OCI-M1 (cell line): ENCODE data around the gene DNMT1.

Source experiments
- DNase-seq: peaks from one replicate; lab custom pipeline; 2025; lab: John Stamatoyannopoulos, UW

Gene DNMT1

DNA sequence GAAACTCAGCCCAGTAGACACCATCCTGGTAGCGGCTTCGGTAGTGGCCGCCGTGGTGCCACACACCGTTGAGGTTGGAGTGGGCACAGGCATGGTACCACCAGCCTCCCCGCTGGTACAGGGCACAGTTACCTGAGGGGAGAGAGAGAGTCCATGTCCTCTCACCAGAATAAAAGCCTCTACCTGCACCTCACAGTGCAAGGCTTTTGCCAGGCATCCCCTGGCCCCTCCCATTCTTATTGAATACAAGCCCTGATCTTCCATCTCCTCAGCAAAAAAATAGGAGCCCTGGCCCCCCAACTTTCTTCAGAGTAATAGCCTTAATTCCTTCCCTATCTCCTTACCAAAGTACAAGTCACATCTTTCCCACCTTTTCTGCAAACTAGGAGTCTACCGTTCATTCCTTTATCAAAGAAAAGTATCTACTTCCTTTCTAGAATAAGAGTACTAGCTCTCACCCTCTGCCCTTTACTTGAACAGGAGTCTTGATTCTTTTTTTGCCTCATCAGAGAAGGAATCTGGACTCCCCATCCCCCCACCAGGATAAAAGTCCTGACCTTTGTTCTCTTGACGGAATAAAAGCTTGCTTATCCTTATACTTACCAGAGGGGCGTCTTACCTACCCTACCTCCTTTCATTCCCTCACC is 102.0 kb downstream of the DNMT1 start:
- DNase-seq: no peak

DNA sequence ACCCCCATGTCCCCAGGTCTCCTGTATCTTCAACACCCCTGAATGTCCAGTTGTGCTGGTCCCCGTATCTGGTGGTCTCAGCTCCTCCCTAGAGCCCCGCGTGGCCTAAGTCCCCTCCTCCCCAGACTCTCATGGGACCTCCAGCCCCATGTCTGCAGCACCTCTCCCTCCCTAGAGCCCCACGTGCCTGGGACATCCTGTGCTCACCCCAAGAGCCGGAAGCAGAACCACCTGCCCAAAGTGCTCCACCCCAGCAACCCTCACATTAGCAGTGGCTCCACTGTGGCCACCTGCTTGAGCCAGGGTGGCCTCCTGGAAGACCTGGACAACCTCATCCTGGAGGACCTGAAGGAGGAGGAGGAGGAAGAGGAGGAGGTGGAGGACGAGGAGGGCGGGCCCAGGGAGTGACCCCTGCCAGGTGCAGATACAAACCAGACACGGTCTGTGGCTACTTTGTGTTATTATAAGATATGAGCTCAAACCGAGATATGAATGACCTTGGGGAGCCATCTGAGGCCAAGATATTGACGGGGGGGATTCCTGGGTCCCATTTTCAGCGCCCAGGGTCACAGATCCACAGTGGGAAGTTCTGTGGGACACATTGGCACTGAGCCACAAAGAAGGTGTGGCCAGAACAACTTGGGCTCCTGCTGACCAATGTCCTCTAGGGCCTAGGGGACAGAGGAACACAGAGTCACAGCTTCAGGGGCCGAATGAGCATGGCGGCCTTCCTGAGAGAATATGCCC is 102.7 kb downstream of the DNMT1 start:
- DNase-seq: no peak

DNA sequence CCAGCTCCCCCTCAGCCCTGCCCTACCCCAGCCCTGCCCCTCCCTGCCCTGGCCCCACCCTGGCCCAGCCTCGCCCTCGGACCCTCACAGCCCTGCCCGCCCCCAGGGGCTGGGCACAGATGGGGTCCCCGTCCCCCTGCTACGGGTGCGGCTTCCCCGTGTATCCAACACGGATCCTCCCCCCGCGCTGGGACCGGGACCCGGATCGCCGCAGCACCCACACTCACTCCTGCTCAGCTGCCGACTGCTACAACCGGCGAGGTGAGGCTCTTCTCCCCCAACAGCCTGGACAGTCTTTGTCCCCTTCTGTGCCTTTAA is 103.4 kb downstream of the DNMT1 start:
- no peak for DNase-seq

DNA sequence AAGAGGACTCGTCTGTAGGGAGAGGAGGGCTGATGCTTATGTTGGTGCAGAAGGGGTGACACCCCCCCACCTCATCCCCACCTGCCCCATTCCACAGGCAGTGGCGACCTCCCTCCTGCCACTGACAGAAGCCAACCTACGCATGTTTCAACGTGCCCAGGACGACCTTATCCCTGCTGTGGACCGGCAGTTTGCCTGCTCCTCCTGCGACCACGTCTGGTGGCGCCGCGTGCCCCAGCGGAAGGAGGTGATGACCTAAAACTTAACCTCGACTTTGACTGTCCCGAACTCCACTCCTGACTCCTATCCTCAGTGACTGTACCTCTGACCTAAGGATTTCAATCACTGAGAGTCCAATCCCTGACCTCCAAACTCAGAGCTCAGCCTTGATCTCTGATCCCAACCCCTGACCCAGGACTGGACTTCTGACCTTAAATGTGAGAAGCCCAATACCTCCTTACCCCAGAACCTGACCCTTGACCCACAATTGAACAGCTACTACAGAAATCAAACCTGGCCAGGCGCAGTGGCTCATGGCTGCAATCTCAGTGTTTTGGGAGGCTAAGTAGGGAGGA is 104.9 kb downstream of the DNMT1 start:
- DNase-seq: no peak

DNA sequence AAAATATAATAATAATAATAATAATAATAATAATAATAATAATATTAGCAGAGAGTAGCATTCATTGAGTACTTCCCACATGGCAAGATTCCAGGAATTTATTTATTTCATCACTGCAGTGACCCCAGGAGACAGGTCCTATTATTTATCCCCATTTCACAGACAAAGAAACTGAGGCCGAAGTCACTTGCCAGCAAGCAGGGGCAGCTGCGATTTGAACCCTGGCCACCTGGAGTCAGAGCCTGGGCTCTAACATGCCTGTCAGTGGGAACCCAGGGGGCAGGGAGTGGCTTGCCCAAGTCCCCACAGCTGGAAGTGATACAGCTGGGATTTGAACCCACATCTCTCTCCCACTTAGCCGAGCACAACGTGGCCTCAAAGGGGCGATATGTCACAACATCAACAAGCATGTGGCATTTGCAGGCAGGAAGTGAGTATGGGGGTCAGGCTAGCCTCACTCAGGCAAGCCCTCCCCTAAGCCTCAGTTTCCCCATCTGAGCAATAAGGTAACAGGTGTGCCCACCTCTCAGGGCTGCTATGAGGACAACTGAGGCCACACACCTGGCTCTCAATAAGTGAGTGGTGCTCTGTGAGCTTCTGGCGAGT is 105.7 kb downstream of the DNMT1 start:
- no peak for DNase-seq

DNA sequence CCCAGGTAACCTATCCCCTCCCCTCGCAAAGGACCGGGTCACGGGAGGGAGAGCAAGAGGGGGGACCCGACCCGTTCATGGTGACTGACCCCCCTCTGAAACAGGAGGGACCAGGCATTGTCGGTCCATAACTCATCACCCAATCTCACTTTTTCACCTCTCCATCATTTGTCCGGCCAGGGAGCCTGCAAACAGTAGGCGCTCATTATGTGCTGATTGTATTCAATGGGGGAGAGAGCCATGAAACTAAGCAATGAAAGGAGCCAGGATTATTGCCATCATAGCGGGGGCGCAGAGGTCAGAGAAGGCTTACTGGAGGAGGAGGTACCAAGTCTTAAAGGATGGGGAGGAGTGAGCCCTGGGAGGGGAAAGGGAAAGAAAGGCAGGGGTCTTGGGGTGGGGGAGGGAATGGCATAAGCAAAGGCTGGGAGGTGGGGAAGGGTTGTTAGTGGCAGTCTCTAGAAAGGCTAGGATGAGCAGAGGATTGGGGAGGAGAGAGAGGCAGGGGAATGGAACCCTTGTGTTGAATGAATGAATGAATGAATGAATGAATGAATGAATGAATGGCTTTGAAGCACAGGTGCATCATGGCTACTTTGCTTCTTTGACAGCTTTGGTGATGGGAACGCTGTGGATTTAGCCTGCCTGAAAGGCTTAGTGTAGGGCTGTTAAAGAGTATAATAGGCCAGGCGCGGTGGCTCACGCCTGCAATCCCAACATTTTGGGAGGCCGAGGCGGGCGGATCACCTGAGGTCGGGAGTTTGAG is 107.3 kb downstream of the DNMT1 start:
- DNase-seq: no peak

DNA sequence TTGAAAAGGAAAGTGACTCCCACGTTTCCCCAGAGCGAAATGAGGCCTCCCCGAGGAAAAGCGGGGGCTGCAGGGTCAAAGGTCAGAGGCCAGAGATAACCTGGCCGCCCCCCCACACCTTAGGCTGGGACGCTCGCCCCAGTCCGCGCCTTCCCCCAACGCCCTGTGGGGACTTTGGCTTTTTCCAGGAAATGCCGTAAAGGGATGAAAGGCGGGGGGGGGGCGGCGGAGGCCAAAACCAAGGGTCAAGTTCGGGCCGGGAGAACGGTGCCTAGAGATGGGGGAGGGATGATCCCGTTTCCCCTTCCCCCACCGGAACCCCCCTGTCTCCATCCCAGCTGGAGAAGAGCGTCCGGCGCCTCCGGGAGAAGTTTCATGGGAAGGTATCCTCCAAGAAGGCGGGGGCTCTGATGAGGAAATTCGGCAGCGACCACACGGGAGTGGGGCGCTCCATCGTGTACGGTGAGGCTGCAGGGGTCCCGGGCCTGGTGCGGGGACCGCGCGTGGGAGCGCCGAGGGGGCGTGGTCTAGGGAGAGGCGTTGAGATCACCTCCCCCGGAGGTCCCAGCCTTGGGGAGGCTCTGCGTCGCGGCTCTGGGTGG is 108.1 kb downstream of the DNMT1 start:
- no peak for DNase-seq

DNA sequence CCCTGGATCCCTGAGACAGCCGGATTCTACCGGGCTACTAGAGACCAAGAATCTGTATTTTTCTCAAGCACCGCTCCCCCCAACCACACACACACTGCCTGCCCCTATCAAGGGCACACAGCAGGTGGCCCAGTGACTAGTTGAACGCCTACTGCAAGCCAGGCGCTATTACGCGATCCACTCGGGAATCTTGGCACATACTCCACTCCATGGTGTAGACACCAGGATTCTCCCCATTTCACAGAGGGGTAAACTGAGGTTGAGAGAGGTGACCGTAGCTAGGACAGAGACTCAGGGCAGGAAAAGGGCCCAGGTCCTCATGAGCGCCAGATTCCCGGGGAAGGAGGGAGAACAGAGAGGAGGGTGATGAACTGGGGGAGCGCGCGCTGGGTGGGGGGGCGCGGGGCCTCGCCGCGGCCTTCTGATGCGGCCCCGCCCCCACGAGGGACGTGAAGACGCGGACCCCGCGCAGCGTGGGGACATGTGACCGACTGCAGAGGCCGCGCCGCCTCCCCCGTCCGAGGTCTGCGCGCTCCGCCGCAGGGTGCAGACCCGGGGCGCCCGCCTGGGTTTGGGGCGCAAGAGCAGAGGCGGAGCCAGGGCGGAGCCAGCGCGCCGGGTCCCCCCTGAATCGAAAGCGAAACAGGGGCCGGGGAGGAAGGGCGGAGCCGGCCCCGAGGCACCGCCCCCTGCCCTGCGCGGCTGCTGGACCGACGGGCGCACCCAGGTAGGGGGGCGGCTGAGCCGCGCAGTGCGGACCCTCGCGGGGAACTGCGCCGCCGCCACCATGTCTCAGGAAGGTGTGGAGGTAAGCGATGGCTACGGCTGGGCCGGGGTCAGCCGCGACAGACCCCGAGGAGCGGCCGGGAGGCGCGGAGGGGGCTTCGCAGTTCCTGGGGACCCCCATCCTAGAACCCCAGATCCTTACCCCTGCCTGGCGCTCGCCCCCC is 108.8 kb downstream of the DNMT1 start, which contains the start of gene SHFL:
Gene SHFL (plus strand): TSS at position 677 of the 950 bp plus-strand sequence. CDS start 111 bp downstream, at position 788.
- peak; percentile 90 for DNase-seq

DNA sequence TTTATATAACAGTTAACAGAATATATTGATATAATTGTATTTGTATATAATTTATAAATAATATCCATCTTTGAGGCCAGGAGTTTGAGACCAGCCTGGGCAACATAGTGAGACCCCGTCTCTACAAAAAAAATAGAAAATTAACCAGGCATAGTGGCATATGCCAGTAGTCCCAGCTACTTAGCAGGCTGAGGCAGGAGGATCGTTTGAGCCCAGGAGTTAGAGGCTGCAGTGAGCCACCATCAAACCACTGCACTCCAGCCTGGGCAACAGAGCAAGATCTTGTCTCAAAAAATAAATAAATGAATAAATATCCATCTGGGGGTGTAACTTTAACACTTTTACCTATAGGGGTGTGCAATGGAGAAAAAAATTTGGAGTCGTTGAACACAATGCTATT is 110.0 kb downstream of the DNMT1 start:
- DNase-seq: no peak

DNA sequence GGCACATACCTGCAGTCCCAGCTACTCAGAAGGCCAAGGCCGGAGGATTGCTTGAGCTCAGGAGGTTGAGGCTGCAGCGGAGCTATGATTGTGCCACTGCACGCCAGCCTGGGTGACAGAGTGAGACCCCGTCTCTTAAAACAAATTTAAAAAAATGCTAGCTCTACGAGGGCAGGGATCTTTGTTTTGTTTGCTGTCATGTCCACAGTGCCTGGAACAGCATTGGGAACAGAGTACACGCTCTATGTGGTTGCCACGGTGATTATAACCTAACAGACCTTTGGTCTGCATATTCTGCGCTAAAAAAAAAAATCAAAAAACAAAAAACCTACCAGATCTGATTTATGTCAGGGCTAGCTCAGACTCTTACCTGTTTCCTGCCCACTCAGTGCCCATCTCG is 110.8 kb downstream of the DNMT1 start:
- DNase-seq: no peak
